ENCODE results near the gene KSR1.
"Not testable (repeated sequence)": the region's sequence is repeated elsewhere in the genome, so short reads cannot be mapped to it uniquely, and the experiment has no call there.

DNA sequence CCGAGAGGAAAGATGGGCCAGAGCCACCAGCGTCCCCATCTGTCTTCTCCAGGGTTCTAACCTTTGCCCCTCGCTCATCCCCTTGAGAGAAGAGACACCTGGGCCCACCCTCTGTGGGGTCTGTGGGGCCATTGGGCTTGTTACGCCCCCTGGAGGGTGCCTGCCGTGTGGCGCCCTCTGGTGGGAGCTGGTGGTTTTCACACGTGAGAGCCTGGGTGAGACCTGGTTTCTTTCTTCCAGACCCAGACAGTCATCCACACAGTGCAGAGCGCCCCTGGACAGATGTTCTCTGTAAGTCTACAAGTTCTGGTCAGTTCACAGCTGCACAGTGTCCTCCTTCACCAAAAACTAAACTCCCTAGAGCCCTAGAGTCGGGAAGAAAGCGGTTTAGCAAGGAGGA is 189.4 kb downstream of the KSR1 start:
- TF ChIP-seq POLR2A (IDR thresholded peaks at IDR 0.05) = not testable (repeated sequence)
- TF ChIP-seq, protein P1, sequence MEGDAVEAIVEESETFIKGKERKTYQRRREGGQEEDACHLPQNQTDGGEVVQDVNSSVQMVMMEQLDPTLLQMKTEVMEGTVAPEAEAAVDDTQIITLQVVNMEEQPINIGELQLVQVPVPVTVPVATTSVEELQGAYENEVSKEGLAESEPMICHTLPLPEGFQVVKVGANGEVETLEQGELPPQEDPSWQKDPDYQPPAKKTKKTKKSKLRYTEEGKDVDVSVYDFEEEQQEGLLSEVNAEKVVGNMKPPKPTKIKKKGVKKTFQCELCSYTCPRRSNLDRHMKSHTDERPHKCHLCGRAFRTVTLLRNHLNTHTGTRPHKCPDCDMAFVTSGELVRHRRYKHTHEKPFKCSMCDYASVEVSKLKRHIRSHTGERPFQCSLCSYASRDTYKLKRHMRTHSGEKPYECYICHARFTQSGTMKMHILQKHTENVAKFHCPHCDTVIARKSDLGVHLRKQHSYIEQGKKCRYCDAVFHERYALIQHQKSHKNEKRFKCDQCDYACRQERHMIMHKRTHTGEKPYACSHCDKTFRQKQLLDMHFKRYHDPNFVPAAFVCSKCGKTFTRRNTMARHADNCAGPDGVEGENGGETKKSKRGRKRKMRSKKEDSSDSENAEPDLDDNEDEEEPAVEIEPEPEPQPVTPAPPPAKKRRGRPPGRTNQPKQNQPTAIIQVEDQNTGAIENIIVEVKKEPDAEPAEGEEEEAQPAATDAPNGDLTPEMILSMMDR (IDR thresholded peaks at IDR 0.05) = not testable (repeated sequence)

Measured in testis (tissue), 2 donors.